ENCODE results near the gene NUDCD2. TPM values are rescaled to one million over a fixed set of nuclear protein-coding genes. Genes with fewer than 3 reads are reported as not detected.

The NUDCD2 gene, protein sequence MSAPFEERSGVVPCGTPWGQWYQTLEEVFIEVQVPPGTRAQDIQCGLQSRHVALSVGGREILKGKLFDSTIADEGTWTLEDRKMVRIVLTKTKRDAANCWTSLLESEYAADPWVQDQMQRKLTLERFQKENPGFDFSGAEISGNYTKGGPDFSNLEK
- total RNA-seq = 4.7 and 6.5 TPM in 2 replicates

DNA sequence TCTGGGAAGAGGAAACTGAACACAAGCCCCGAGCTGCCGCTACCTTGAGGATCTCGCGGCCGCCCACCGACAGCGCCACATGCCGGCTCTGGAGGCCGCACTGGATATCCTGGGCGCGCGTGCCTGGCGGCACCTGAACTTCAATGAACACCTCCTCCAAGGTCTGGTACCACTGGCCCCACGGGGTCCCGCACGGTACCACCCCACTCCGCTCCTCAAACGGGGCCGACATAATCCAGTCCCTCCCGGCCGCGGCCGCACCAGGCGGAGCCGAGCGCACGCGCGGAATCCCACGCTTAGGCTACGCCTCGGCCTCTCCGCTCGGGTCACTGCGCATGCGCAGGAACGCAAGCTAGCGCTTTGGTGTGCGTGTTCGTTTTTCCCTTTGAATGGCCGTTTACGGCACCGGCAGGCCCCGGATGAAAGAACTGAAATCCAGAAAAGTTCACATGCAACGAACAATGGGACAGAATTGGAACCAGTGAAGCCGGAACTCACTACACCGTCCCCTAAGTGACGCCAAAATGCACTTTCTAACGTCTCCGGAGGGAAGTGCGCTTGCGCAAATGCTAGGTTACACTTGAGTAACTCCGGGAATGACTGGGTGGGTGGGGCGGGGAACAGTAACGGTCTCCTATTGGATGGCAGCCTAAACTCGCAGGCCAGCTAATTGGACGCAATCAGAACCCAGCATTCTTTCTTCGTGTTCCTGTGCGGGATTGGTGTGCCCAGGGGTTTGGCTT is at the start of gene NUDCD2:
TSS of gene NUDCD2 (minus strand) at position 284 of the 743 bp plus-strand sequence. CDS start at position 232, 52 bp downstream.

DNA sequence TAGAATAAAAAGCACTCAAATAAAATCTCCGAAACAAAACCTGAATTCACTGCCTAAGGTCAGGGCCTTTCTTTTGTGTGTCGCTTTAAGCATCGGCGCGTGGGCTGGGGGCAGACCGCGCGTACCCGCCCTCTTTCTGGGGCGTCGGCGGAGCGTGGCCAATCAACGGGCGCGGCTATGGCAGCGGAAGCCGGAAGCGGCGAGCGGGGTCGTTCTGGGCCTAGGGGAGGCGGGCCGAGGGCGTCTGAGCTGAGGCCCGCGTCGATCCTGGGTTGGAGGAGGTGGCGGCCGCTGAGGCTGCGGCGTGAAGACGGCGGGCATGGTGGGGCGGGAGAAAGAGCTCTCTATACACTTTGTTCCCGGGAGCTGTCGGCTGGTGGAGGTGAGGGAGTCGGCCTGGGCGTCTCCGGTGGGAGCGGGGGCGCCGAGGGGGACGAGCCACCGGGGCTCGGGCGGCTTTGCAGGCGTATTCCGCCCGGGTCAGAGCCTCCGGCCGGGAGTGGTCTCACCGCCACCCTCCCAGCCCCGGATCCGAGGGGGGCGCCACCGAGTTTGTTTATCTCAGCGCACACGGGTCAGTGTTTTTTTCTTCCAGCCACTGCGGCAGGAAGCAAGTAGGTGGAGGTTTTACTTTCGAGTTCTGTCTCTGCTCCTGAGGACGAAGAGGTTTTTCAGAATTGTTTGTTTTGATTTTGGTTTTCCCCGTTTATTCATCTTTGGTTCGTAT is 45.6 kb upstream of the NUDCD2 start, which contains the start of gene MAT2B:
TSS of gene MAT2B (plus strand) at position 252 of the 727 bp plus-strand sequence. CDS start at position 320, 68 bp downstream.

DNA sequence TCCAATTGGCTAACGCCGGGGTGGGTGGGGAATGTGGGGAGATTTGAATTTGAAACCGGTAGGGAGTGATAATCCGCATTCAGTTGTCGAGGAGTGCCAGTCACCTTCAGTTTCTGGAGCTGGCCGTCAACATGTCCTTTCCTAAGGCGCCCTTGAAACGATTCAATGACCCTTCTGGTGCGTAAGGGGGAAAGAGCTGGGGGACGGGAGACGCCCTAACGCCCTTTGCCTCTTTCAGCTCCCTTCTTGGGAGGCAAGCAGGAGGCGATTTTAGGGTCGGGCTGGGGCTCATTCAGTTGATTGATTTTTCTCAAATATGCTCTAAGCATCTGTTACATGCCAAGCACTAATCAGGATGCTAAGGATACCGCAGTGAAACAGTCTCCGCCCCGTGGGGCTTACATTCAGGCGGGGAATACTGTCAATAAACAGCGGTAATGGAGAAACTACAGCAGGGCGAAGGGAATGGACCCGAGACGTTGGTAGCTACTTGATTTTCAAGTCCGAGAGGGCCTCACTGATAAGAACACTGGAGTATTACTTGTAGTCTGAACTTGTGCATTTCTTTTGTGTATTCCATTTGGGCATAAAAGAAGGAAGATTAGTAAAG is 765 bp upstream of the NUDCD2 start, which contains the start of gene HMMR:
TSS of gene HMMR (plus strand) at position 71 of the 610 bp plus-strand sequence. CDS start at position 132, 61 bp downstream.

DNA sequence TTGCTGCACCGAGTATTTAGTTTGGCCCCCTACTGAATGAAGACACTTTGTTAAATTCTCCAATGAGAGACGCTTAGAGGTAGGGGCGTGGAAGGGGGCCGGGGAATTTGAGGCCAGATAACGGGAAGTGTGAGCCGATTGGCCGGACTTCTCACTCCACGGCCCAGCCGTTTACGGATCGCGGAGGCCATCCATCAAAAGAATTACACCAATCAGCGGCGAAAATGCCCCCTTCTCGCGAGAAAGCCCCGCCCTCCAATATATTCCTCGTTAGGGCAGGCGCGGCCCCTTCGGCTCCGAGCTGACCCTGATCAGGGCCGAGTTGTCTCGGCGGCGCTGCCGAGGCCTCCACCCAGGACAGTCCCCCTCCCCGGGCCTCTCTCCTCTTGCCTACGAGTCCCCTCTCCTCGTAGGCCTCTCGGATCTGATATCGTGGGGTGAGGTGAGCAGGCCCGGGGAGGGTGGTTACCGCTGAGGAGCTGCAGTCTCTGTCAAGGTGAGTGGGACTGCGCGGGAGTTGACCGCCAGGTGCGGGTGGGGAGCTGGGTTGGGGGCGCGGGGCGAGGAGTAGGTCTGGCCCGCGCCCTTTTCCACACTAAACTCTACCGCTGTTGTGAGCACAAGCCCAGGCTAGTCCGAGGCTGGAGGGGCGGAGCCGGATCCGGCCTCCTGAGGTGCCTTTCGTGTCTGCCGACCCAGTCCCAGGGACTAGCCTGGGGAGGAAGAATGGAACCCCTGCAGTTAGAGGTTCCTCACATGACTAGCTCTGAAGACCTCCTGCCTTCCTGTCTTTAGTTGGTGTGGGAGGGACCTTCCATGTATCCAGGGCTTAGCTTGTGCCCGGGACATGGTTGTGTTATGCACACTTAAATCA is 22.4 kb downstream of the NUDCD2 start, which contains the start of gene CCNG1:
TSS of gene CCNG1 (plus strand) at position 287 of the 874 bp plus-strand sequence. CDS start 1,662 bp downstream, outside the sequence.

Other genes with a start within 250 kb of the NUDCD2 start
- gene CCNG1, start 22.5 kb downstream of the NUDCD2 start, total RNA-seq = 216 and 270 TPM in 2 replicates
- 18.9 and 35.9 TPM in 2 replicates for gene HMMR, start 530 bp upstream of the NUDCD2 start, total RNA-seq
- 86.5 and 96.0 TPM in 2 replicates for gene MAT2B, start 45.5 kb upstream of the NUDCD2 start, total RNA-seq

All from bladder microvascular endothelial cell (primary cell).